Prostate gland (tissue), 2 donors: Measurements from ENCODE around the gene OGFOD3. TPM values are rescaled to one million over a fixed set of nuclear protein-coding genes. Genes with fewer than 3 reads are reported as not detected.

Source experiments
- DNase-seq: peaks from one replicate; pipeline ENCODE4 v3.0.0-alpha.2; 2019; ENCODE audit warnings: low spot score
- H3K27ac ChIP-seq, 2 donors: fragments of 200-600 bp; sonication (generic); 2 replicates each; pipeline ENCODE4 v1.5.1; 2017 to 2019
- H3K27me3 ChIP-seq: fragments of 200-600 bp; sonication (generic); replicated peaks from 2 replicates; pipeline ENCODE4 v1.5.1; 2019; ENCODE audit not compliant: insufficient read depth
- H3K36me3 ChIP-seq, 2 donors: fragments of 200-600 bp; sonication (generic); 1 replicate in 1 of 2; 2 replicates in 1 of 2; pipeline versions ENCODE4 v1.5.1 to v1.8.1; 2017 to 2019
- H3K4me1 ChIP-seq: fragments of 200-600 bp; sonication (generic); replicated peaks from 2 replicates; pipeline ENCODE4 v1.5.1; 2019
- H3K4me3 ChIP-seq, 2 donors: fragments of 200-600 bp; sonication (generic); 2 replicates each; pipeline ENCODE4 v1.5.1; 2017 to 2019
- H3K9me3 ChIP-seq: fragments of 200-600 bp; sonication (generic); 2 replicates; pipeline ENCODE4 v1.5.1; 2017
- POLR2A ChIP-seq: fragments of 450-650 bp; IDR thresholded peaks from one replicate; pipeline ENCODE4 v1.6.1; 2016; ENCODE audit warnings: antibody characterized with exemption, mild to moderate bottlenecking
- POLR2AphosphoS5 ChIP-seq: sonication (generic); formaldehyde crosslinking; IDR thresholded peaks from one replicate; pipeline ENCODE4 v1.6.1; 2017; ENCODE audit warnings: antibody characterized with exemption
- WGBS: methylation state at CpG from one replicate; pipeline ENCODE4 v1.1.5; 2018; 5-methylcytosine and 5-hydroxymethylcytosine counted together
- intact Hi-C: fragments of 100-400 bp; cut with DNase I; formaldehyde crosslinking; loops from one replicate; pipeline ENCODE4 v1.14.2; 2022
- total RNA-seq, 2 donors: library from RNA; depleted of rRNA; stranded (reverse); fragments of >200 nt; gene quantifications; one replicate each; pipeline ENCODE4 v1.1.0, GENCODE V29; 2016
- TF ChIP-seq, protein P1 (sequence below), 4 experiments: fragments of 200-600 bp in 2 of 4; fragments of 450-650 bp in 2 of 4; sonication (generic) in 2 of 4; IDR thresholded peaks; 1 replicate in 3 of 4; 2 replicates in 1 of 4; pipeline ENCODE4 v1.5.1; 2016 to 2019; ENCODE audit warnings: antibody characterized with exemption in 4 of 4, mild to moderate bottlenecking in 2 of 4, moderate library complexity in 2 of 4

OGFOD3 gene
- total RNA-seq, 2 donors from 2014 or later: 41.0 to 65.8 TPM

- TF ChIP-seq POLR2A: no peak
- TF ChIP-seq, protein P1, sequence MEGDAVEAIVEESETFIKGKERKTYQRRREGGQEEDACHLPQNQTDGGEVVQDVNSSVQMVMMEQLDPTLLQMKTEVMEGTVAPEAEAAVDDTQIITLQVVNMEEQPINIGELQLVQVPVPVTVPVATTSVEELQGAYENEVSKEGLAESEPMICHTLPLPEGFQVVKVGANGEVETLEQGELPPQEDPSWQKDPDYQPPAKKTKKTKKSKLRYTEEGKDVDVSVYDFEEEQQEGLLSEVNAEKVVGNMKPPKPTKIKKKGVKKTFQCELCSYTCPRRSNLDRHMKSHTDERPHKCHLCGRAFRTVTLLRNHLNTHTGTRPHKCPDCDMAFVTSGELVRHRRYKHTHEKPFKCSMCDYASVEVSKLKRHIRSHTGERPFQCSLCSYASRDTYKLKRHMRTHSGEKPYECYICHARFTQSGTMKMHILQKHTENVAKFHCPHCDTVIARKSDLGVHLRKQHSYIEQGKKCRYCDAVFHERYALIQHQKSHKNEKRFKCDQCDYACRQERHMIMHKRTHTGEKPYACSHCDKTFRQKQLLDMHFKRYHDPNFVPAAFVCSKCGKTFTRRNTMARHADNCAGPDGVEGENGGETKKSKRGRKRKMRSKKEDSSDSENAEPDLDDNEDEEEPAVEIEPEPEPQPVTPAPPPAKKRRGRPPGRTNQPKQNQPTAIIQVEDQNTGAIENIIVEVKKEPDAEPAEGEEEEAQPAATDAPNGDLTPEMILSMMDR (IDR thresholded peaks at IDR 0.05): no peak
- TF ChIP-seq POLR2AphosphoS5: no peak
- H3K4me1 ChIP-seq: peaks cover 5% of the 10 kb centered on the region
- DNase-seq: no peak
- WGBS: 82% methylated on average over 10 of the region's 10 CpGs
- H3K4me3 ChIP-seq: no peak overlapping the region
- intact Hi-C loops: no loop called here
- H3K27ac ChIP-seq: no peak overlapping the region
- no peaks in the 10 kb centered on the region for H3K36me3 ChIP-seq
- no peaks in the 10 kb centered on the region for H3K27me3 ChIP-seq
- no peaks in the 10 kb centered on the region for H3K9me3 ChIP-seq
These were observed 29.0 kb downstream of the OGFOD3 start for GRCh38 chr17:82389379-82389778.

GRCh38 chr17:82388922-82389283 is 29.5 kb downstream of the OGFOD3 start:
- H3K9me3 ChIP-seq: no peaks in the 10 kb centered on the region
- no peak overlapping the region for H3K4me3 ChIP-seq
- TF ChIP-seq POLR2A (no peak), POLR2AphosphoS5 (no peak)
- TF ChIP-seq, protein P1 (IDR thresholded peaks at IDR 0.05): no peak
- no peaks in the 10 kb centered on the region for H3K36me3 ChIP-seq
- DNase-seq: no peak
- no peak overlapping the region for H3K27ac ChIP-seq
- H3K27me3 ChIP-seq: no peaks in the 10 kb centered on the region
- intact Hi-C loops: no loop called here
- WGBS: 91% methylated on average over 21 of the region's 21 CpGs
- peaks cover 5% of the 10 kb centered on the region for H3K4me1 ChIP-seq

- 71% methylated on average over 32 of the region's 34 CpGs for WGBS
- Histone ChIP-seq H3K36me3 (no peaks in the 10 kb centered on the region), H3K27me3 (no peaks in the 10 kb centered on the region), H3K27ac (no peak overlapping the region), H3K9me3 (no peaks in the 10 kb centered on the region), H3K4me1 (peaks cover 5% of the 10 kb centered on the region), H3K4me3 (no peak overlapping the region)
- TF ChIP-seq POLR2AphosphoS5 (no peak), POLR2A (no peak)
- TF ChIP-seq, protein P1 (IDR thresholded peaks at IDR 0.05): no peak
- intact Hi-C loops: no loop called here
- no peak for DNase-seq
These were observed 30.0 kb downstream of the OGFOD3 start for GRCh38 chr17:82388223-82388921.

DNA sequence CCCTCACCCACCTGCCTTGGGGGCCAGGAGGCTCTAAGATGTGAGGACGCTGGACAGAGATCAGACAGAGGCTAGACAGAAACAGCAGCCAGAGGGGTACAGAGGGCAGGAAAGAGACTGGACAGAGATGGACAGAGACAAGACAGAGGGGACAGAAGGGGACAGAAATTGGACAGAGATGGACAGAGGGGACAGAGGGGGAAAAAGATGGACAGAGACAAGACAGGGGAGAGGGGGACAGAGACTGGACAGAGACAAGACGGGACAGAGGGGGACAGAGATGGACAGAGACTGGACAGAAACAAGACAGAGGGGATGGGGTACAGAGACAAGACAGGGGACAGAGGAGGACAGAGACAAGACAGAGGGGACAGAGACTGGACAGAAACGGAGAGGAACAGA is 30.7 kb downstream of the OGFOD3 start:
- TF ChIP-seq, protein P1 (IDR thresholded peaks at IDR 0.05): no peak
- TF ChIP-seq POLR2A: no peak
- no peak for TF ChIP-seq POLR2AphosphoS5
- H3K27me3 ChIP-seq: no peaks in the 10 kb centered on the region
- 84% methylated on average over 3 of the region's 3 CpGs for WGBS
- H3K4me3 ChIP-seq: no peak overlapping the region
- no peak for DNase-seq
- intact Hi-C loops: no loop called here
- no peaks in the 10 kb centered on the region for H3K36me3 ChIP-seq
- no peaks in the 10 kb centered on the region for H3K9me3 ChIP-seq
- H3K27ac ChIP-seq: no peak overlapping the region
- H3K4me1 ChIP-seq: peaks cover 5% of the 10 kb centered on the region
